GM21529 (cell line): ENCODE data around the gene HGD.
A peak's percentile ranks its signal among the peaks of the same experiment; 100 is the strongest.
"Not testable (repeated sequence)": the region's sequence is repeated elsewhere in the genome, so short reads cannot be mapped to it uniquely, and the experiment has no call there.

Experiments used
- ATAC-seq: cut with Tn5 transposase; IDR thresholded peaks from one replicate; pipeline ENCODE4 v1.9.1; 2021; ENCODE audit not compliant: unreplicated experiment

Gene HGD

DNA sequence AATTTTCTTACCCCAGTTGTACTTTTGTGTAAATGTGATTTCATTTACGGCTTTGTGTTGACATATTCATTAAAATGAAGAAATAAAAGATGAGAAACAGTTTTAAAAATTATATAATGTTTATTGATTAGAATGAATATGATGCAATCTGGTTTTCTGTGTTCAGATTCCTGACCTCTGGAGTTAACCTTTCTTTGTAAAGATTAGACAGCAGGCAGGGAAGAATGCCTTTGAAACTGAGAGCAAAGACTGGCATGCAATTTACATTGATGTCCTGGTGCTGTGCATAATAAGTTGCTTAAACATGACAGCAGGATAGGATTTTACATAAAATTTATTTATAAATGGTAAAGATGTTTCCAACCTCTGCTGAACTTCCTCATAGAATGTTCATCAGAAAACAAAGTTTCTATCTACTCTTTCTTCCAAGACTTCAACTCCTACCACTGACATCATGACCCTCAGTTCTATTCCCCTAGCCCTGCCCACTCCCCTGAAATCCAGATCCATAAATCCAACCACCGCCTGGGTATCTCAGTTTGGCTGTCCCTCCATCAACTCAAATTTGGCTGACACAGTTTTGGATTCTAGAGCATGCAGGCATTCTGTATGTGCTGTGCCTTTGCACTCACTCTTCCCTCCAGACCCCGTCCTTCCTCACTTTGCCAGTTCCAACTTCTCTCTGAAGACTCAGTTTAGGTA, 1.7 kb downstream of the HGD start:
- no peak for ATAC-seq

DNA sequence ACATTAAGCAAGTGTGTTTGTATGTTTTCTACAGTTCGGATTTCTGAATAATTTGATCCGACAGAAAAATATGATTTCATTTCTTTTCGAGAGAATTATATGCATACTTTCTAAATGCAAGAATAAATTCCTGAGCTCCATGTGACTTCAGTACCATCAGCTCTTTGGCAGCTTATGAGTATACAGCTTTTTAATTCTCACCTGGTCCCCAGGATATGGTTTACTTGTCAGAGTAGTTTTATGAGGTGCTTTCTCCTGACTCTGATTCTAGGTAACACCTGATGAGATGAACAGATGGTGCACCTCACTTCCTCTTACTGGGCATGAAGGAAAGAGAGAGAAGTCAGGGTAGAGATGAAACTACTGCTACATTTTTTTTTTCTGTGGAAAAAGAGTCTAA, 3.1 kb downstream of the HGD start:
- ATAC-seq = no peak

DNA sequence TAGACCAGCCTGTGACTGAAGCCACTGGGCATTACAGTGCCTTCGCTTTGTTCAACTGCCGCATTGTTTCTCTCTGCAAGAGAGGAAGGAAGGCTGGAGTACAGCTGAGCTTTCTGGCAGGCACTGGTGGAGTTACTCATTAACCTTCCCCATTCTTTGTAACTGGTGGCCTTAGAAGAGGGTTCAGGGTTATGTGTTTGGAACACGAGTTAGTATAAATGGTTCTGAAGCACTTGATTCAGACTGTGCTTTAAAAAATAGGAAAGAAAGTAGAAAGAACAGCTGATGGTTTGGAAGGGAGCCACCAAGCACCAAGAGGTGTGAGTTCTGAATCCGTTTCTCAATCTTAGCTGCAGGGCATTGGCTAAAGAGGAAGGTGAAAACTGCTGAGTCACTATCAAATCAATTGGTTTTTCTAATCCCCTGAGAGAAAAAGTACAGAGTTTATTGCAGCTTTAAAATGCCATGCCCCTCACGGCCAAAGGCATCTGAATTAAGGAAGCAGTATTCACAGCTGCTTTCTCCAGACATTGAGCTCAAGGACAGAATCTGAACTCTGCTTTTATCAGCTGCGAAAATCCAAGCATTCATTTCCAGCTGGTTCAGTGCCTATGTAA, 3.6 kb downstream of the HGD start:
- ATAC-seq = peak; percentile 78

DNA sequence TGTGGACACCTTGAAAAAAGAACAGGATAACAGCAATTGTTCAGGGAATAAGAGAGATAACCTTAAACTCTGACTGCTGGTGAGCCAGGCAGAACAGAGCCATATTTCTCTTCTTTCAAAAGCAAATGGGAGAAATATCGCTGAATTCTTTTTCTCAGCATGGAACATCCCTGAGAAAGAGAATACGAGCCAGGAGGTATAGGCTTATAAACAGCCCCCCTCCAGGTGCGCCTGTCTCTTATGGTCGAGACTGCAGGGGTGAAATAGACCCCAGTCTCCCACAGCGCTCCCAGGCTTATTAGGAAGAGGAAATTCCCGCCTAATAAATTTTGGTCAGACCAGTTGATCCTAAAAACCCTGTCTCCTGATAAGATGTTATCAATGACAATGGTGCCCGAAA, 4.8 kb downstream of the HGD start:
- ATAC-seq = not testable (repeated sequence)

DNA sequence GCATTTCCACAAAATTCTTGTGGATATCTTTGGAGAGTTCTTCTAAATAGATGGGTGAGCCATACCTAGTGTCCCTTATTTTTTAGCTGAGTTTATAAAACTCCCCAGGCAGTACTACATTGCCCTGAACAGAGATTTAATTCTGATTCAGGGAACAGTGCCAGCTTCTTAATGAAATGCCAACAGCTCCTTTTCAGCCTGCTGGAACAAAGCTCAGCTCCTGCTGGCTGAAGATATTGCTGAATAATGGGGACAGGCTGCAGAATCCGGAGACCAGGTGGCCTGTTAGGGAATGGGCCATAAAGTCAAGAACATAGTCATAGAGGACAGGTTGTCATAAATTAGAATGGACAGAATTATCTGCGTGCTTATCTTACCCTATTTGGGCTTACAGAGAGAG, 8.9 kb downstream of the HGD start:
- ATAC-seq = no peak

DNA sequence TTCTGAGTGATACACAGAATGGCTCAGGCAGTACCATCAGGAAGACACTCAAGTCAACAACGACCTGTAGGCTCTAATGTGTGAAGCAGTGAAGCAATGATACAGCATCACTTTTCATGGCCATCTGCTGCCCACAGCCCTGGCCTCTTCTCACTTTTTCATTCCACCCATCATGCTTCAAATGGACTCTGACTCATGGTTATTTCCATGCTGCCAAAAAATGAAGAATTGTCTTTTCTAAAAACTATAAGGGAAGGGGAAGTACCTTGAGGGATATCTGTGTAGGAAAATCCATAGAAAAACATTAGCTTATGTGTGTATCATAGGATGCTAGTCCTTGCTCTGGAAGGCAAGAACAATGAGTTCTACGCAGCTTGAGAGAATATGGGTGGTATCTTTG, 11.5 kb downstream of the HGD start:
- ATAC-seq = no peak

DNA sequence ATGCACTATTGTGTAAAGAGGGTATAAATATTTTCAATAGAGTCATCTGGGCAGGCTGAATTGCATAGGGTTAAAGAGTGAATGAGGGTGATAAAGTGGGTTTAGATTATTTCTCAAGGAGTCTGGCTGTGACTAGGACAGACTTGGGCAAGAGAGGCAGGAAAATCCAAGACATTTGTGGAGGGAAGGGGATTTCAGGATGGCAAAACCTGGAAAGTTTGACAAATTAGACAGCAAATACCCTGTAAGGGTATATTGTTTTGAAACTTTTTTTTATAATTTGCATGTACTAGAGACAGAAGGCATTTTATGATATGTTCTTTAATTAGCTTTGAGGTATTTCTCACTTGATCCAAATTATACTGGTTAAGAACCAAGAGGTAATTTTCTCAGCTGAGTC, 17.1 kb downstream of the HGD start:
- ATAC-seq = no peak

DNA sequence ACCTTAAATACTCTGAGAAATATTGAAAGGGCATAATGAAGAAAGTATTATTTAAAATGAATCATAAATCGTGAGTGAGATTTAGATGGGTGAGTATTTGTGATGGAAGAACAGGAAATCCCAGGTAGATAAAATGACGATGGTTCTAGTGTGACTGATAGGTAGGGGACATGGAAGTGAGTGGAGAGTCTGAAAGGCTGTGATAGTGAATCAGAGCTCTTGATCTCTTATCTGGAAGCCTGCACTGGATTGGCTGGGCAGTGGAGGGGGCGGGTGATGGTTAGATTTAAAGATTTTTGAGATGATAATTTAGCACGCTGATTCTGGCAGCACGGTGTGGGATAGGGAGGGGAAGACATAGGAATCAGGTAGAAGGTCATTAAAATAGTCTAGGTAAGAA, 20.1 kb downstream of the HGD start:
- ATAC-seq = no peak

DNA sequence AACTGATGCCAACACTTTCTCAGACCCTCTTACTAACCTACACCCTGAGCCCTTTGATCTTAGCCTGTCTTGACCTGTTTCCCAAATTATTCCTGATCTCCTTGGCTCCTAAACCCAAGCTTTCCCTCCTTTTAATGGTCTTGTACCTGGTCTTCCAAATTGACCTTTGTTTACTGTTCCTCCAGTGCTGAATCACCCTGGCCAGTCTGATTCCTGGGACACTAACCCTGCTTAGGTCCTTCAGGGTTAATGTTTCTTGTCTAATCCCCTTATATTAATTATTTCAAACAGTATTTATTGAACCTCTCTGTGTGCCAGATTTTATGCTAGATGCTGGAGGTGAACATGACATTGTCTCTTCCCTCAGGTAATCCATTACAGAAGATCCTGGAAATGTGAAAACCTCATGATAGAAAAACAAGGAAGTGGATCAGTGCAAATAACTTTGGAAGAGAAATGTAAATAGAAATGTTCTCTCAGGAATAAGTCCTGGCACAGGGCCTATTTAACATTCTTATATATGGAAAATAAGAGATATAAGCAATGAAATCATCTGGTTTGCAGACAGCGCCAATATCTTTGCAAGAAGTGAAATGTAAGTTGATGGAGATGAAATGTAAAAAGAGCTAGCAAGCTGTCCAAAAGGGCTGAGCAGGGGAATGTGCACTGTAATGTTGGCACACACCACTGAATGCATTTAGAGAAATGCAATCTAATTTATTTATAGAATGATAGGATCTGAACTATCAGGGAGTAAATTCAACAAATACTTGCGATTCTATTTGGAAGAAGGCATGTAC, 20.7 kb downstream of the HGD start:
- ATAC-seq = no peak

DNA sequence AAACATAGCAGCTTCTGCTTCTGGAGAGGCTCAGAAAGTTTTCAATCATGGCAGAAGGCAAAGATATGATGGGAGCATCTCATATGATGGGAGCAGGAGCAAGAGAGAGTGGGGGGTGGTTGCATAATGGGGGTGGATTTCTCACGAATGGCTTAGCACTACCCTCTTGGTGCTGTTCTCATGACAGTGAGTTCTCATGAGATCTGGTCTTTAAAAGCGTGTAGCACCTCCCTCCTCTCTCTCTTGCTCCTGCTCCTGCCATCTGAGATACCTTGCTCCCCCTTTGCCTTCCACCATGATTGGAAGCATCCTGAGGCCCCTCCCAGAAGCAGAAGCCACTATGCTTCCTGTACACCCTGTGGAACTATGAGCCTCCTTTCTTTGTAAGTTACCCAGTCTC, 22.2 kb downstream of the HGD start:
- no peak for ATAC-seq

DNA sequence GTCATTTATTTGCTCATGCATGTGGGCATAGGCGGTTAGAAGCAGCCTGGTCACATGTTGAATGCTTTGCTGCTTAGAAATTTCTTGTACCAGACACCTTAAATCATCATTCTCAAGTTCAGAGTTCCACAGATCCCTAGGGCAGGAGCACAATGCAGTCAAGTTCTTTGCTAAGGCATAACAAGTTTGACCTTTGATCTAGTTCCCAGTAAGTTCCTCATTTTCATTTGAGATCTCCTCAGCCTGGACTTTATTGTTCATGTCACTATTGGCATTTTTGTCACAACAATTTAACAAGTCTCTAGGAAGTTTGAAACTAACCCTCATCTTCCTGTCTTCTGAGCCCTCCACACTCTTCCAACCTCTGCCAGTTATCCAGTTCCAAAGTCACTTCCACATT, 22.8 kb downstream of the HGD start:
- ATAC-seq = no peak

DNA sequence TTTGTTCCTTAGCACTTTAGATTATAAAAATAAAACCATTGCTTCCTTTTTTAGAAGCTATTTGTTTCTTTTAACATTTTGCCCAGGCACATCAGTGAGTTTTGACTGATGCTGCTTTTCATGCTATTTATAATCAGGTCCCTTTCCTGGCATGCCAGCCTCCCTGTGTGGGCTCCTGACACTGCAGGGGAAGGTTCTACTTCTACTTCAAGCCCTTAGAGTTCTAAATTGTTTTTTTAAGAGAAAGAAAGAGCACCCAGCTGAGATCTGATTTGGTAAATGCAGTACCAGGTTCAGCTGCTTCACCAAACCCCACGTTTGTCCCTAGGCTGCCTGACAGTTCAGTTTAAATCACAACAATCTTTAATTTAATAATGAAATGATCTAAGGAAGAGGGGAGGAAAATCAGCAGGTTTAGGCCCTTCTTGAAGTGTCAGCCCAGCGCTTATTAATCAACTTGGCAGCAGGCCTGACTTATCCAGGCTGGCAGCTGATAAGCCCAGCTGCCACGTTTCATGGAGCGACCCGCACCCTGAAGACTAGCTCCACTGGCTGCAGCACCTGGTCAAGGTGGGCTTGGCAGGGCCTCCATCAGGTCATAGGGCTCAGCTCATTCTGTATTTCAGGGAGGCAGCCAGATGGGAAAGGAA, 29.0 kb downstream of the HGD start:
- no peak for ATAC-seq

DNA sequence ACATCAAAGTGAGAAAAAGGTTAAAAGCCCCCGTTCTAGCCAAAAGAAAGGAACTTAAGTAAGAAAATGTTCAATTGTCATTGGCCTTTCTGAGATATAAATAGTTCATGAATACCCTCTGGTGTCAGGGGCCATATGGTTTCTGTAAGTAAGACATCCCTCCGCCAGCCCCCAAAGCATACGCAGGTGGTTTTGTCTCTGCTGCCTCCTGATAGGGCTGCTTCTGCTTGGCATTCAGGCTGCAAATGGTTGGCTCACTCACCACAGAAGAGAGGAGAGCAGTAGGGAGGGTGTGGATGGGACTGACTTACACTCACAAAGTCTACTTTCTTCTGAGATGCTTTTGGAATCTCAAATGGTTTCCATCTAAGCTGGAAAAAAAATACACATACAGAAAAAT, 29.8 kb downstream of the HGD start:
- ATAC-seq = no peak

DNA sequence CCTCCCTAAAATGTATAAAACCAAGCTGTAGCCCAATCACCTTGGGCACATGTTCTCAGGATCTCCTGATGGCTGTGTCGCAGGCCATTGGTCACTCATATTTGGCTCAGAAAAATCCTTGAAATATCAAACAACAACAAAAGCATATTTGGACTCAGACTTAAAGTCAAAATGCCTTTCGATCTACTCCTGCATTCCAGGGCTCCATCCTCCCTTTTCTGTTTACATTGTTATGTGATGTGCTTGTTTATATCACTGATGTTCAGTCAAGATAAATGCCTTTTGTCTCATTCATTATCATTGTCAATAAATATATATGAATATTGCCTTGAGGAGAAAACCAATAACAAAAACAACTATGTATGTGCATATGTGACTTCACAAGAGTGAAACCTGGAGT, 31.7 kb downstream of the HGD start:
- ATAC-seq = no peak

DNA sequence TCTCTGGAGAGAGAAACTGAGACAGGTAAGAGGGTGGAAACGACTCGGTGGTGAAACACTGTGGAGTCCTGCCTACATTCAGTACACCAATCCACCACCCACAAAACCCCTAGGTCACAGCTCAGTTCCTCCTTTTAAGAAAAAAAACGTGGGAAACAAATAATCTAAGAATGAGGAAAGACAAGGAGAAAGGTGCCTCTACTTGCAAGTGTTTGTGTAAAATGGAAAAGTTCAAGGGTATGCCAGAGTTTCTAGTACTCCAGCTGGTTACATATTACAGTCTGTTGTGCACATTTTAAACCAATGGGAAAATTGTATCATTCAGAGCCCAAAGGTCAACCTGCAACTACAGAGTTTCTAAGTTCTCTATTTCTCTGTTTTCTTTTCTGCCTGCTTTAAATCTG, 32.2 kb downstream of the HGD start:
- ATAC-seq = no peak

DNA sequence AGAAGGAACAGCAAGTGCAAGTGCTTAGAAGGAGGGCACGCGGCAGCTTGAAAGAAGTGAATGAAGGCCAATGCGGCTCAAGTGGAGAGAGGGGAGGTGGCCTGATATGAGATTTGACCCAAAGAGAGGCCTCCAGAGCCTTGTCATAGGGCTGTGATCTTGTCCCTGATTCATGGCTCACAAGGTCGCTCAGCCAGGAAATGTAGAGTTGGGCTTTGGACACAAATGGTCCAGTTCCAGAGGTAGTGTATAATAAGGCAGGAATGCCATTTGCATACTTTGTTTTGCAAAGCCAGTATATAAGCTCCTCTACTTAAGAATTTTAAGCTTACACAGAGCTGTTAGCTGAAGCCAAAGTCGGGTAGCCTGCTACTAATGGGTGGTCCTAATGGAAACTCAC, 33.7 kb downstream of the HGD start:
- no peak for ATAC-seq

DNA sequence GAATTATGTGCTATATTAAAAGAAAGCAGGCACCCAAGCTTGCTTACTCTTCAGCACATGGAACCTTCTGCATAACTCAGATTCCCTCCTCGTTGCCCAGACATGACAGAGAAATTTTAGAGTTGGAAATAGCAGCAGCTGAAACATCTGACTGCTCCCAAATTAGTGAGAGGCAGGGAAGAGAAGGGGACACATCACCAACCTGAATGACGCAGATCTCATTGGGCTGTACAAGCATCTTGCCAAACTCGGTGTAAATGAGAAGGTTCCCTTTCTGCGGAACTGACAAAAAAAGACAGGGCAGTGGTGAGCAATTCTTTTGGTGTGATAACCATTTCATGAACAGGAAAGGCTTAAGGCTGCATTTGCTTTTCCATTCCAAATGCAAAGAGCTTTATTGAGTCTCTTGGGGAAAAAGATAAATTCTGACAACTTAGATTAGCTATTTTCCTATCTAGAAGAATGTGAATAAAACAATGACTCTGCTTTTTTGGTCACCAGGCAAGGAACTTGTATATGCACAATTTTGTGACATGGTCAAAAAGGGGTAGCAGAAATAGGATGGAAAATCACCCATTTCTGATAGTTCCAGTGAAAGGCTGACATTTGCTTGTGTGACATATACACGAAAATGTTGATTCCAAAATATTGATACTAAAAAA, 35.1 kb downstream of the HGD start:
- no peak for ATAC-seq

DNA sequence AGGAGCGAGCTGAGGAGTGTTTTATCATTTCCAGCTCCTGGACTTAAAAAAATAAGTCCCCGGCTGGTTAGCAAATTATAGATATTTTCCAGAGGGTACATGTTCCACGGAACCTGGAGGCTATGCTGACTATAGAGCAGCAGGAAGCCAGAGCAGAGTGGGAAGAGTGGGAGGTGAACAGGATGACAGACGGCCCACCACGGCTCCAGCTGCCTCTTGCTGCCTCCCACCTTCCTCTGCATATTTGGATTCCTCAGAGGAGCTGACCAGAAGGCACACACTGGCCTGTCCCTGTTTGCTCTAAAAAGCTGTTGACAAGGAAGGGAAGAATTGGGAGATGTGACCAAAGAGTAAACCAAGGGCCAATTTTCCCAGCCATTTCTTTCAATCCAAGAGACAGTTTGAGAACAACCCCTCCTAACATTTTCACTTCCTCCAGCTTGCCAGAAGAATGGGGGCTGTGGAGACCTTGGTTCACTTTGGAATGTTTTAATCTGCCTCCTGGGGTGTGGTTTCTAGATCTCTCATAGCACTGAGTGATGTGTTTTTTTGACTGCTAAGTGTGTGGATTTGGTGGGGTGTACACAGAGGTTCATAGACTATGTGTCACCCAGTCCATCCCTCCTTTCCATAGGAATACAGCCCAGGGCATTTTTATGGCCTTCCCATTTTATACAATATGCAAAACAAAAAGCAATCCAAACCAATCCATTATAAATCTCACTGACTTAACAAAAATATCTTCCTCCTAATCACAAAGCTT, 36.8 kb downstream of the HGD start:
- no peak for ATAC-seq

DNA sequence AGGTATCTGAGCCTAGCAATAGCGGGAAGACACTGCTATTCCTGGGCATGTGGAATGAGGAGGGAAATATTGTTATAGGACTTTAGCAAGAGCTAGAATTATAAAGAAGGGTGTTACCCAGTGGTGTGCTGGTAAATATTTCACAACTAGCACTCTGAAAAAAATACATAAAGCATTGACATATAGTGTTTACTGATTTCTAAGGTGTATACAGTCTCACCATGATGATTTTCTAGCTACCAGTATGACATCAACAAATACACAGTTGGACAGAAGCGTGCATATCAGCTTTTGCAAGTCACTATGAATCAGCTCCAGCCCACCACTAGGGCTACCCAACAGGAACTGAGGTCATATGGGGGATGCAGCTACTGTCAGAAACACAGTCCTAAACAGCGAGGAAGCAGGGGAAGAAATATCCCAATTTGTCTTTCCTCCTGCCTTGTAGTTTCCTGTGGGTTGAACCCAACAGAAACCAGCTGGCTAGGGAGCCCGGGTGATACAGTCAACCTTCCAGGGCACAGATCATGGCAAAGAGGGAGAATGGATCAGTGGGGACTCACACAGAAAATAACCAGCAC, 39.6 kb downstream of the HGD start:
- no peak for ATAC-seq

DNA sequence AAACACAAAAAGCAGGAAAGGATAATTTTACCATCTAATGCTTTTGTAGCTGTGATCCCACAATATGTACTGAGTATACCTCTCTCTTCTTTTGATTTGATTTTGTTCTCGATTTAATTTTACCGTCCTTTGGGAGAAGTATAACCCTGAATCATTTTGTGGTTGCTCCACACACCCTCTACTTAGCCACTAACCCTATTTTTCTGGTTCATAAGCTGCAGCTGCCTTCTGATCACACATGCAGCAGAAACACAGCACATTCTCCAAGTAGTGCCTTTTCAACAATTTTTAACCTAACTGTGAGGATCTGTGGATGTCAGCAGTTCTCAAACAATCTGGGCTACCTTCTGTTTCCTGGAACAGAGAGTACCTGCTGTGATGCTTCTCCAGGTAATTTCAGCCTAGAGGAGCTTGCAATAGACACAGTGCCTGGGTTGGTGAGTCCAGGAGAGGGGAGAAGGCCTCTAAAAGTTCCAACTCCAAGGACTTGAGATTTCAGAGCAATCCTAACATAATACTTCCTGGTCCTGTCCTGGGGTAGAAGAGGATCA, 40.3 kb downstream of the HGD start:
- ATAC-seq = no peak
